GM12878 (cell line): ENCODE results near the gene ADD1. TPM values are rescaled to one million over a fixed set of nuclear protein-coding genes. Genes with fewer than 3 reads are reported as not detected.
A peak's percentile ranks its signal among the peaks of the same experiment; 100 is the strongest.

Source experiments
- ATAC-seq: fragments of 200-7000 bp; cut with Tn5 transposase; 3 replicates; pipeline ENCODE4 v1.9.1; 2020; ENCODE audit warnings: mild to moderate bottlenecking, moderate library complexity
- BruUV-seq: library from RNA; stranded (reverse); fragments of 400-500 nt; replicated peaks from 2 replicates; lab custom pipeline; 2021; lab: Mats Ljungman, UMichigan
- CTCF ChIA-PET: fragments of 300-600 bp; sonication (Branson Sonifier 250); formaldehyde crosslinking; extraction: SDS; loops from one replicate; lab custom pipeline; 2021; ENCODE audit warnings: inconsistent platforms; lab: Yijun Ruan, JAX
- POLR2A ChIA-PET: fragments of 350-600 bp; formaldehyde crosslinking; extraction: SDS; loops from one replicate; lab custom pipeline; 2021; ENCODE audit warnings: inconsistent platforms; lab: Charles Lee
- RAD21 ChIA-PET: fragments of 300-600 bp; sonication (Branson Sonifier 250); formaldehyde crosslinking; loops from one replicate; lab custom pipeline; 2023; ENCODE audit warnings: antibody characterized with exemption; ENCODE audit not compliant: unreplicated experiment; lab: Charles Lee
- SMC1A ChIA-PET: fragments of 300-600 bp; sonication (Branson Sonifier 250); formaldehyde crosslinking; loops from one replicate; lab custom pipeline; 2023; ENCODE audit not compliant: unreplicated experiment, uncharacterized antibody; lab: Charles Lee
- DNase-seq: peaks from one replicate; pipeline ENCODE4 v3.0.0-alpha.2; 2011; ENCODE audit warnings: low read depth, low spot score
- FAIRE-seq: peaks from 3 replicates; lab custom pipeline; 2011; peaks lifted over from hg19 to GRCh38; lab: Jason Lieb, UNC
- H2AFZ ChIP-seq: 2 replicates; pipeline ENCODE4 v1.6.0; 2011; ENCODE audit warnings: low read depth, low read length, control low read depth; ENCODE audit not compliant: control insufficient read depth
- H3K27ac ChIP-seq: 2 replicates; pipeline ENCODE4 v1.5.1; 2011; ENCODE audit warnings: control low read depth; ENCODE audit not compliant: control insufficient read depth, insufficient read depth
- H3K27me3 ChIP-seq, 2 experiments: replicated peaks in 1 of 2; 2 replicates each; pipeline versions ENCODE4 v1.6.0 to v1.6.1; 2011; ENCODE audit warnings: low read length in 1 of 2; ENCODE audit not compliant: control insufficient read depth in 2 of 2, insufficient read depth in 2 of 2
- H3K36me3 ChIP-seq, 2 experiments: 2 replicates each; pipeline ENCODE4 v1.5.1; 2011; ENCODE audit warnings: low read length in 1 of 2; ENCODE audit not compliant: control insufficient read depth in 2 of 2, insufficient read depth in 2 of 2
- H3K4me1 ChIP-seq: 2 replicates; pipeline ENCODE4 v1.6.1; 2011; ENCODE audit warnings: mild to moderate bottlenecking, low read length, moderate library complexity, mixed read lengths; ENCODE audit not compliant: control insufficient read depth, insufficient read depth
- H3K4me2 ChIP-seq: 2 replicates; pipeline ENCODE4 v1.6.0; 2011; ENCODE audit warnings: control low read depth; ENCODE audit not compliant: control insufficient read depth, insufficient read depth
- H3K4me3 ChIP-seq: fragments of 200-600 bp; sonication (generic); 2 replicates; pipeline ENCODE4 v1.5.1; 2016
- H3K79me2 ChIP-seq: 2 replicates; pipeline ENCODE4 v1.6.0; 2011; ENCODE audit warnings: low read length; ENCODE audit not compliant: control insufficient read depth, insufficient read depth
- H3K9ac ChIP-seq: 2 replicates; pipeline ENCODE4 v1.8.0; 2011; ENCODE audit warnings: low read length, control low read depth, mixed read lengths; ENCODE audit not compliant: control insufficient read depth, insufficient read depth
- H3K9me3 ChIP-seq: replicated peaks from 3 replicates; pipeline ENCODE4 v1.5.1; 2011; ENCODE audit warnings: mild to moderate bottlenecking, low read length; ENCODE audit not compliant: control insufficient read depth, insufficient read depth
- H4K20me1 ChIP-seq: 2 replicates; pipeline ENCODE4 v1.6.0; 2011; ENCODE audit not compliant: control insufficient read depth, insufficient read depth
- BRCA1 ChIP-seq: IDR thresholded peaks from 2 replicates; pipeline ENCODE4 v1.6.1; 2011; ENCODE audit warnings: low read depth, low read length, improper control_type of control experiment
- DPF2 ChIP-seq: fragments of 450-650 bp; IDR thresholded peaks from 2 replicates; pipeline ENCODE4 v1.6.1; 2017; ENCODE audit warnings: mild to moderate bottlenecking
- E4F1 ChIP-seq: fragments of 450-650 bp; IDR thresholded peaks from 2 replicates; pipeline ENCODE4 v1.6.1; 2018; ENCODE audit warnings: borderline replicate concordance, mild to moderate bottlenecking; ENCODE audit not compliant: partially characterized antibody
- EP300 ChIP-seq, 2 experiments: fragments of 150-350 bp in 1 of 2; IDR thresholded peaks; 2 replicates each; pipeline ENCODE4 v1.6.1; 2011 to 2012; ENCODE audit warnings: low read depth in 2 of 2, low read length in 2 of 2, borderline replicate concordance in 1 of 2, improper control_type of control experiment in 1 of 2, inconsistent platforms in 1 of 2; ENCODE audit not compliant: control insufficient read depth in 1 of 2
- HDGF ChIP-seq: fragments of 450-650 bp; IDR thresholded peaks from 2 replicates; pipeline ENCODE4 v1.6.1; 2016; ENCODE audit warnings: antibody characterized with exemption
- IRF3 ChIP-seq: fragments of 450-650 bp; IDR thresholded peaks from 2 replicates; pipeline ENCODE4 v1.6.1; 2014; ENCODE audit warnings: mild to moderate bottlenecking
- KLF5 ChIP-seq: fragments of 450-650 bp; IDR thresholded peaks from 2 replicates; pipeline ENCODE4 v1.6.1; 2014; ENCODE audit warnings: mild to moderate bottlenecking; ENCODE audit not compliant: partially characterized antibody
- LARP7 ChIP-seq: fragments of 450-650 bp; IDR thresholded peaks from 2 replicates; pipeline ENCODE4 v1.6.1; 2017; ENCODE audit warnings: mild to moderate bottlenecking
- NBN ChIP-seq: fragments of 450-650 bp; IDR thresholded peaks from 2 replicates; pipeline ENCODE4 v1.6.1; 2016
- NFYA ChIP-seq: IDR thresholded peaks from 2 replicates; pipeline ENCODE4 v1.6.1; 2011; ENCODE audit warnings: low read depth, mild to moderate bottlenecking, low read length, improper control_type of control experiment, borderline replicate concordance
- NFYB ChIP-seq: IDR thresholded peaks from 2 replicates; pipeline ENCODE4 v1.6.1; 2011; ENCODE audit warnings: low read depth, mild to moderate bottlenecking, low read length, improper control_type of control experiment, moderate library complexity; ENCODE audit not compliant: insufficient read depth
- POLR2AphosphoS5 ChIP-seq: IDR thresholded peaks from 2 replicates; pipeline ENCODE4 v1.6.1; 2011; ENCODE audit warnings: mild to moderate bottlenecking, low read length, inconsistent platforms
- SIX5 ChIP-seq: IDR thresholded peaks from 2 replicates; pipeline ENCODE4 v1.6.1; 2011; ENCODE audit warnings: mild to moderate bottlenecking, low read depth, low read length, moderate library complexity; ENCODE audit not compliant: severe bottlenecking
- SMC3 ChIP-seq: IDR thresholded peaks from 2 replicates; pipeline ENCODE4 v1.6.1; 2011; ENCODE audit warnings: low read length, improper control_type of control experiment, borderline replicate concordance
- SREBF2 ChIP-seq: IDR thresholded peaks from 2 replicates; pipeline ENCODE4 v1.6.1; 2012; ENCODE audit warnings: mild to moderate bottlenecking, low read length
- TARDBP ChIP-seq: IDR thresholded peaks from 2 replicates; pipeline ENCODE4 v1.6.1; 2016; ENCODE audit warnings: borderline replicate concordance
- YBX1 ChIP-seq: fragments of 450-650 bp; IDR thresholded peaks from 2 replicates; pipeline ENCODE4 v1.6.1; 2016; ENCODE audit warnings: antibody characterized with exemption
- ZBTB33 ChIP-seq: fragments of 450-650 bp; IDR thresholded peaks from 2 replicates; pipeline ENCODE4 v1.6.1; 2017; ENCODE audit warnings: mild to moderate bottlenecking
- ZNF622 ChIP-seq: fragments of 450-650 bp; IDR thresholded peaks from 2 replicates; pipeline ENCODE4 v1.6.1; 2017; ENCODE audit warnings: mild to moderate bottlenecking, inconsistent platforms
- WGBS: methylation state at CpG from one replicate; pipeline ENCODE4 v1.1.6; 2016; ENCODE audit warnings: low lambda C conversion rate; ENCODE audit not compliant: insufficient replicate concordance, insufficient coverage; ENCODE audit errors: missing lambda C conversion rate; 5-methylcytosine and 5-hydroxymethylcytosine counted together
- in situ Hi-C: fragments of 300-500 bp; cut with MboI; formaldehyde crosslinking; loops from 9 replicates; pipeline ENCODE4 v1.14.3; 2018; ENCODE audit warnings: mixed read lengths
- intact Hi-C: fragments of 100-400 bp; cut with micrococcal nuclease; formaldehyde crosslinking; loops from one replicate; pipeline ENCODE4 v1.14.2; 2022; ENCODE audit not compliant: unreplicated experiment
- polyA plus RNA-seq, 11 experiments: library from polyadenylated mRNA; depleted of rRNA in 4 of 11; unstranded in 6 of 11; stranded (reverse) in 5 of 11; fragments of >200 nt; fragmentation: Nextera tagmentation in 4 of 11; fragmentation: Illumina TruSeq in 1 of 11; extraction: Ambion mirVana in 4 of 11; extraction: Trizol in 1 of 11; gene quantifications; 1 replicate in 1 of 11; 2 replicates in 10 of 11; pipeline versions ENCODE4 v1.2.1 to v1.2.3, GENCODE V29; 2011 to 2016; ENCODE audit warnings: inconsistent platforms in 2 of 11, missing spikeins in 2 of 11, low read depth in 1 of 11
- total RNA-seq, 4 experiments: library from RNA; depleted of rRNA in 3 of 4; stranded (reverse); fragments of >200 nt in 3 of 4; fragmentation: Illumina TruSeq in 1 of 4; extraction: Trizol in 1 of 4; gene quantifications; 2 replicates each; pipeline versions ENCODE4 v1.2.1 to v1.2.3, GENCODE V29; 2013 to 2021

ADD1 gene
- total and polyA plus RNA-seq, 10 of the 15 experiments (the other 5 are each of a cell fraction or from before 2014, with no cell fraction given) = 21.6 to 182 (median 105) TPM

GRCh38 chr4:2878346-2878745 is 34.7 kb downstream of the ADD1 start (continued):
- TF ChIP-seq NFYA = no peak
- no peak for TF ChIP-seq IRF3
- no peak for TF ChIP-seq HDGF

GRCh38 chr4:2879026-2879425 is 35.4 kb downstream of the ADD1 start:
- DNase-seq (no peak), FAIRE-seq (no peak), ATAC-seq (no peak)
- H3K27ac ChIP-seq = no peak overlapping the region
- ChIA-PET CTCF (interaction anchor here (1.0 to 2.1 kb wide), 3 partner anchors 12 to 34 kb away, joined by 3 to 6 read pairs (median 5); no protein-coding TSS in a partner anchor), POLR2A (interaction anchor here (0.6 to 2.2 kb wide), 3 partner anchors 8 to 17 kb away, joined by 3 to 6 read pairs (median 5); no protein-coding TSS in a partner anchor), RAD21 (interaction anchor here (1.0 kb wide), 1 partner anchor 58 kb away, joined by 3 read pairs; no protein-coding TSS in a partner anchor), SMC1A (interaction anchor here (0.9 to 1.7 kb wide), 6 partner anchors 11 to 79 kb away, joined by 4 to 5 read pairs (median 4); no protein-coding TSS in a partner anchor)
- H3K4me1 ChIP-seq = no peaks in the 10 kb centered on the region
- peaks cover 7 to 18% of the 10 kb centered on the region in 2 experiments for H3K36me3 ChIP-seq
- 69% methylated on average over 5 of the region's 5 CpGs for WGBS
- no peak overlapping the region for H3K9ac ChIP-seq
- no peaks in the 10 kb centered on the region for H3K9me3 ChIP-seq
- H3K27me3 ChIP-seq = no peaks in the 10 kb centered on the region
- H4K20me1 ChIP-seq = no peaks in the 10 kb centered on the region
- no peak overlapping the region for H3K4me3 ChIP-seq
- H3K79me2 ChIP-seq = peaks cover 3% of the 10 kb centered on the region
- in situ Hi-C loops (no loop called here), intact Hi-C loops (no loop called here)
- H2AFZ ChIP-seq = no peak overlapping the region
- BruUV-seq = TSS peak; percentile 51
- H3K4me2 ChIP-seq = no peak overlapping the region
- TF ChIP-seq EP300 (IDR thresholded peaks at IDR 0.05; ENCODE audit: borderline replicate concordance in 1 of 2, control insufficient read depth in 1 of 2, low read depth in 2 of 2, low read length in 2 of 2) = no peak
- TF ChIP-seq BRCA1 = no peak
- TF ChIP-seq ZNF622 = no peak
- no peak for TF ChIP-seq DPF2
- TF ChIP-seq SMC3 = no peak
- TF ChIP-seq NBN = no peak
- no peak for TF ChIP-seq ZBTB33
- no peak for TF ChIP-seq SIX5
- TF ChIP-seq NFYB = no peak
- TF ChIP-seq LARP7 = no peak
- TF ChIP-seq KLF5 = no peak
- no peak for TF ChIP-seq SREBF2
- TF ChIP-seq YBX1 = no peak
- no peak for TF ChIP-seq TARDBP
- no peak for TF ChIP-seq POLR2AphosphoS5
- no peak for TF ChIP-seq E4F1
